CD4-positive, alpha-beta T cell (primary cell): ENCODE results near the gene MCUB. TPM values are rescaled to one million over a fixed set of nuclear protein-coding genes. Genes with fewer than 3 reads are reported as not detected.

ENCODE experiments used
- ATAC-seq: fragments of 200-7000 bp; cut with Tn5 transposase; one replicate; pipeline ENCODE4 v1.10.0; 2022; ENCODE audit warnings: mild to moderate bottlenecking; ENCODE audit not compliant: poor library complexity
- CTCF ChIA-PET: fragments of 350-600 bp; sonication (Branson Sonifier 250); formaldehyde crosslinking; loops from one replicate; lab custom pipeline; 2021; ENCODE audit warnings: antibody characterized with exemption, inconsistent platforms; lab: Charles Lee
- POLR2A ChIA-PET: fragments of 350-600 bp; sonication (Branson Sonifier 250); formaldehyde crosslinking; loops from one replicate; lab custom pipeline; 2021; ENCODE audit warnings: antibody characterized with exemption, inconsistent platforms; lab: Charles Lee
- DNase-seq, 14 experiments: peaks; one replicate each; pipeline ENCODE4 v3.0.0-alpha.2; 2013 to 2020; ENCODE audit warnings: mixed read lengths in 2 of 14
- H3K27ac ChIP-seq, 2 donors: one replicate each; pipeline versions ENCODE4 v1.5.1 to v1.7.0; 2013; ENCODE audit warnings: low read length in 2 of 2, low read depth in 1 of 2, mild to moderate bottlenecking in 1 of 2
- H3K27me3 ChIP-seq, 2 experiments: 1 replicate in 1 of 2; 2 replicates in 1 of 2; pipeline versions ENCODE4 v1.6.1 to v1.7.0; 2013; ENCODE audit warnings: low read length in 2 of 2, control low read depth in 1 of 2, mild to moderate bottlenecking in 1 of 2, moderate library complexity in 1 of 2; ENCODE audit not compliant: insufficient read depth in 2 of 2, control insufficient read depth in 1 of 2
- H3K36me3 ChIP-seq: one replicate; pipeline ENCODE4 v1.6.1; 2013; ENCODE audit warnings: low read length, control low read depth; ENCODE audit not compliant: insufficient read depth
- H3K4me1 ChIP-seq: one replicate; pipeline ENCODE4 v1.6.1; 2013; ENCODE audit warnings: low read length, control low read depth; ENCODE audit not compliant: insufficient read depth
- H3K4me3 ChIP-seq: one replicate; pipeline ENCODE4 v1.5.1; 2013; ENCODE audit warnings: mild to moderate bottlenecking, low read length, moderate library complexity
- H3K9me3 ChIP-seq, 2 experiments: 1 replicate in 1 of 2; 2 replicates in 1 of 2; pipeline versions ENCODE4 v1.6.1 to v1.7.0; 2013; ENCODE audit warnings: low read length in 2 of 2, mild to moderate bottlenecking in 2 of 2, control low read depth in 1 of 2, moderate library complexity in 1 of 2; ENCODE audit not compliant: control insufficient read depth in 1 of 2, insufficient read depth in 1 of 2
- H3K27ac Mint-ChIP-seq: one replicate; pipeline ENCODE4 v1.8.0; 2020; ENCODE audit warnings: mixed read lengths
- H3K27me3 Mint-ChIP-seq: one replicate; pipeline ENCODE4 v1.8.0; 2021; ENCODE audit warnings: mixed read lengths
- H3K36me3 Mint-ChIP-seq: one replicate; pipeline ENCODE4 v1.8.0; 2021; ENCODE audit warnings: low read depth, mixed read lengths
- H3K4me1 Mint-ChIP-seq: one replicate; pipeline ENCODE4 v1.8.0; 2021; ENCODE audit warnings: low read depth, mixed read lengths
- H3K4me3 Mint-ChIP-seq: one replicate; pipeline ENCODE4 v1.8.0; 2020; ENCODE audit warnings: mild to moderate bottlenecking, mixed read lengths
- H3K9me3 Mint-ChIP-seq: one replicate; pipeline ENCODE4 v1.8.0; 2020; ENCODE audit warnings: mixed read lengths
- intact Hi-C, 2 experiments: fragments of 100-400 bp; cut with DNase I in 1 of 2; cut with micrococcal nuclease in 1 of 2; formaldehyde crosslinking; loops; one replicate each; pipeline versions ENCODE4 v1.15.1 to v1.9.0; 2023 to 2025; cut with DNase I, micrococcal nuclease
- total RNA-seq, 174 experiments: library from RNA in 2 of 174; stranded (reverse) in 2 of 174; gene quantifications; one replicate each; pipeline ENCODE4 v1.2.3 and lab custom pipeline; 2021 to 2026
- TF ChIP-seq, protein P1 (sequence below): fragments of 200-600 bp; IDR thresholded peaks from one replicate; pipeline ENCODE4 v1.8.0; 2022; ENCODE audit warnings: antibody characterized with exemption, mild to moderate bottlenecking

The MCUB gene
- total RNA-seq, 2 experiments from 2014 or later = 98.1 to 108 TPM

DNA sequence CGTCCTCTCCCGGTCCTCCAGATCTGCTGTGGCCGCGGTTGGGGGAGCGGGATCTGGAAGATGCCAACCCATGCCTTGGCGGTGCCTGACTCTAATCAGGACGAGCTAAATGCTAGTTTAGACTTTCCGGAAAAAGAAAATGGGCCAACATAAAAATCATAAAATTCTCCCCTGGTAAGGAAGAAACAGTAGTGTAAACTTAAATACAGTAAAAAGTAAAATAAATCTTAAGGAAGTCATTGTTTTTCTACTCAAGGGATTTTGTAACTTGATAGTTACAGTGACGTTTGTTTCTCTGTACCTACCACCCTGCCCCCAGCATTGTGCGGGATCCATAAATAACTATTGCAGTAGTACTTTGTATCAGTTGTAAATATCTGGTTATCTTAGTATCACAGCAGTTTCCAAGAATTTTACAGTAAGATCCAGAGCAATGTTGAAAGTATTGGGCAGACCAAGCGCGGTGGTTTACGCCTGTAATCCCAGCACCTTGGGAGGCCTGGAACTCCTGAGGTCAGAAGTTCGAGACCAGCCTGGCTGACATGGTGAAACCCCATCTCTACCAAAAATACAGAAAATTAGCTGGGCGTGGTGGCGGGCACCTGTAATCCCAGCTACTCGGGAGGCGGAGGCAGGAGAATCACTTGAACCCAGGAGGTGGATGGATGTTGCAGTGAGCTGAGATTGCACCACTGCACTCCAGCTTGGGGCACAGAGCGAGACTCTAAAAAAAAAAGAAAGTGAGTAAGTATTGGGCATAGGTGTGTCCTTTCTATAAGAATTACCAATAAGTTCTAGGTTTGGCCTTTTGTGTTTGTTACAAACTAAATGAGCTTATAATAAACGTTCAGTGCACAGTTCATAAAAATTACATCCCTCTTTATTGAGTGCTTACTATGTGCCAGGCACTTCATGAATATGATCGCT, 170.8 kb downstream of the MCUB start:
- intact Hi-C loops = loop anchor here in 1 of 2 experiments (1.0 to 10.0 kb wide), 2 partner anchors 84 to 1086 kb away; partner anchors contain the start of gene GAR1
- Histone ChIP-seq H3K4me1 (peaks cover 16% of the 10 kb centered on the region), H3K9me3 (no peaks in the 10 kb centered on the region), H3K36me3 (no peaks in the 10 kb centered on the region), H3K27me3 (no peaks in the 10 kb centered on the region), H3K4me3 (peak overlapping the region; percentile 93), H3K27ac (peak overlapping the region; percentile 10 to 38)
- DNase-seq (no peak), ATAC-seq (no peak)
- H3K36me3 Mint-ChIP-seq = peaks cover 13% of the 10 kb centered on the region
- H3K9me3 Mint-ChIP-seq = no peaks in the 10 kb centered on the region
- ChIA-PET POLR2A (interaction anchor here (0.6 to 2.1 kb wide), 12 partner anchors 20 to 1121 kb away, joined by 3 to 9 read pairs (median 4); partner anchors contain the start of genes CASP6, MCUB, RPL34 and SEC24B), CTCF (interaction anchor here (2.6 to 3.2 kb wide), 2 partner anchors 28 to 298 kb away, joined by 10 to 13 read pairs; partner anchors contain the start of genes CASP6 and SEC24B)
- peaks cover 32% of the 10 kb centered on the region for H3K4me1 Mint-ChIP-seq
- H3K4me3 Mint-ChIP-seq = peak overlapping the region; percentile 82
- peak overlapping the region; percentile 89 for H3K27ac Mint-ChIP-seq
- no peaks in the 10 kb centered on the region for H3K27me3 Mint-ChIP-seq
- TF ChIP-seq, protein P1, sequence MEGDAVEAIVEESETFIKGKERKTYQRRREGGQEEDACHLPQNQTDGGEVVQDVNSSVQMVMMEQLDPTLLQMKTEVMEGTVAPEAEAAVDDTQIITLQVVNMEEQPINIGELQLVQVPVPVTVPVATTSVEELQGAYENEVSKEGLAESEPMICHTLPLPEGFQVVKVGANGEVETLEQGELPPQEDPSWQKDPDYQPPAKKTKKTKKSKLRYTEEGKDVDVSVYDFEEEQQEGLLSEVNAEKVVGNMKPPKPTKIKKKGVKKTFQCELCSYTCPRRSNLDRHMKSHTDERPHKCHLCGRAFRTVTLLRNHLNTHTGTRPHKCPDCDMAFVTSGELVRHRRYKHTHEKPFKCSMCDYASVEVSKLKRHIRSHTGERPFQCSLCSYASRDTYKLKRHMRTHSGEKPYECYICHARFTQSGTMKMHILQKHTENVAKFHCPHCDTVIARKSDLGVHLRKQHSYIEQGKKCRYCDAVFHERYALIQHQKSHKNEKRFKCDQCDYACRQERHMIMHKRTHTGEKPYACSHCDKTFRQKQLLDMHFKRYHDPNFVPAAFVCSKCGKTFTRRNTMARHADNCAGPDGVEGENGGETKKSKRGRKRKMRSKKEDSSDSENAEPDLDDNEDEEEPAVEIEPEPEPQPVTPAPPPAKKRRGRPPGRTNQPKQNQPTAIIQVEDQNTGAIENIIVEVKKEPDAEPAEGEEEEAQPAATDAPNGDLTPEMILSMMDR = no peak

DNA sequence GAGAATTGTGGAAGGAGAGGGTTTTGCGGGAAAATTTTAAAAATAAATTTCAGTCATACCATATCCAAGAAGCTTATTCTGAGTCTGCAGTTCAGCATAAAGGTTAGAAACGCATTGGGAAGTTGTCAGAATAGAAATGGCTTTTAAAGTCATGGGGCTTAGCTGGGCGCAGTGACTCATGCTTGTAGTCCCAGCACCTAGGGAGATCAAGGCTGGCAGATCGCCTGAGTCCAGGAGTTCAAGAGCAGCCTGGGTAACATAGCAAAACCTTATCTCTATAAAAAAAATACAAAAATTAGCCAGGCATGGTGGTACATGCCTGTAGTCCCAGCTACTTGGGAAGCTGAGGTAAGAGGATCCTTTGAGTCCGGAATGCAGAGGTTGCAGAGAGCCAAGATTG, 173.7 kb downstream of the MCUB start:
- Histone ChIP-seq H3K36me3 (no peaks in the 10 kb centered on the region), H3K4me3 (no peak overlapping the region), H3K27ac (no peak overlapping the region), H3K9me3 (no peaks in the 10 kb centered on the region), H3K4me1 (peaks cover 14% of the 10 kb centered on the region), H3K27me3 (no peaks in the 10 kb centered on the region)
- Mint-ChIP-seq H3K27me3 (no peaks in the 10 kb centered on the region), H3K9me3 (no peaks in the 10 kb centered on the region), H3K36me3 (no peaks in the 10 kb centered on the region), H3K27ac (no peak overlapping the region), H3K4me3 (no peak overlapping the region), H3K4me1 (peaks cover 13% of the 10 kb centered on the region)
- DNase-seq (no peak), ATAC-seq (no peak)
- TF ChIP-seq, protein P1 = no peak
- ChIA-PET POLR2A (no interaction called here), CTCF (no interaction called here)
- intact Hi-C loops = loop anchor here in 1 of 2 experiments (2.0 to 10.0 kb wide), 2 partner anchors 301 to 1089 kb away; partner anchors contain the start of gene SEC24B

DNA sequence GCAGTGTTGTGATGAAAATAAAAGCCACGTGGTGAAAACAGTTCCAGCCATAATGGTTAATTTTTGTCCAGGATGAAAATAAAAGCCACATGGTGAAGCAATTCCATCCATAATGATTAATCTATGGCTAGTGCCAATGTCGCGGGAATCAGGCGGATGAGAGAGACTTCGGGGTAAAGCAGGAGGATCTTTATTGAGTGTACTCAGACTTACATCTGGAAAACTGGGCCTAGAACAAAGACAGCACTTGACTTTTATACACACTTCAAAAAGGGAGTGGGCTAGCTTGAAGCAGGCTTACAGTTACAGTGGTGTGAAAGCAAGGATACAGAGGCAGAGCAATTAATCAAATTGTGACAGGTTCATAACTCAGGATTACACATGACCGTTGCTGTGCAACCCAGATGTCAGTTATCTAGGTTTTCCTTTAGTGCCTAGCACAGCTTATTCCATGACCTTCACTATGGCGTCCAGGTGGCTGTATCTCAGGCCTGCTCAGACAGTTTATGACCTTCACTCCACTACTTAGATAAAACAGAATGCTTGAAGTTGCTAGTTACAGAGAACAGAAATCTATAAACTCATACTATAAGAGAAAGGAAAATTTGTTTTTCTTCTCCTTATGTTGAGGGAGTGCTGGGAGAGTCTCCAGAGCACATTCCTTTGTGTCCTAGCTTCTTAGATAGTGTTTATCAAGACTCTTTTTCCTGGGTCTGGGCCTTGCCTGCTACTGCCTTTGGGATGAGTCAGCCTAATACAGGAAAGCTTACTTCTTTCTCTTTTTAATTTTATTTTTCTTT, 175.7 kb downstream of the MCUB start:
- H3K27ac ChIP-seq = no peak overlapping the region
- DNase-seq (no peak), ATAC-seq (no peak)
- H3K4me3 ChIP-seq = no peak overlapping the region
- no peaks in the 10 kb centered on the region for H3K27me3 Mint-ChIP-seq
- CTCF ChIA-PET = no interaction called here
- no peaks in the 10 kb centered on the region for H3K9me3 ChIP-seq
- no peaks in the 10 kb centered on the region for H3K4me1 Mint-ChIP-seq
- no peaks in the 10 kb centered on the region for H3K27me3 ChIP-seq
- intact Hi-C loops = loop anchor here in 1 of 2 experiments (10.0 kb wide), 1 partner anchor 1091 kb away; no protein-coding TSS in a partner anchor
- H3K9me3 Mint-ChIP-seq = no peaks in the 10 kb centered on the region
- no peaks in the 10 kb centered on the region for H3K36me3 ChIP-seq
- TF ChIP-seq, protein P1 = no peak
- H3K27ac Mint-ChIP-seq = no peak overlapping the region
- no peak overlapping the region for H3K4me3 Mint-ChIP-seq
- H3K36me3 Mint-ChIP-seq = no peaks in the 10 kb centered on the region
- no peaks in the 10 kb centered on the region for H3K4me1 ChIP-seq
- POLR2A ChIA-PET = interaction anchor here (1.6 kb wide), 1 partner anchor 11 kb away, joined by 3 read pairs; no protein-coding TSS in a partner anchor
